NB4 (cell line): ENCODE results near the gene TMBIM6.

Source experiments
- DNase-seq: peaks from one replicate; pipeline ENCODE4 v3.0.0; 2010; ENCODE audit warnings: low read depth
- H3K4me3 ChIP-seq: one replicate; pipeline ENCODE4 v1.5.1; 2011; ENCODE audit warnings: mild to moderate bottlenecking, low read depth, low read length, moderate library complexity
- CTCF ChIP-seq: IDR thresholded peaks from one replicate; pipeline ENCODE4 v1.5.1; 2012; ENCODE audit warnings: low read depth, low read length
- MYC ChIP-seq: IDR thresholded peaks from 2 replicates; pipeline ENCODE4 v1.6.1; 2011; ENCODE audit warnings: low read depth, low read length
- POLR2A ChIP-seq: IDR thresholded peaks from 2 replicates; pipeline ENCODE4 v1.6.1; 2011; ENCODE audit warnings: mild to moderate bottlenecking; ENCODE audit not compliant: insufficient read length; ENCODE audit errors: extremely low read depth
- TF ChIP-seq, protein P1 (sequence below): IDR thresholded peaks from 2 replicates; pipeline ENCODE4 v1.6.1; 2011; ENCODE audit warnings: low read depth, low read length

TMBIM6 gene

DNA sequence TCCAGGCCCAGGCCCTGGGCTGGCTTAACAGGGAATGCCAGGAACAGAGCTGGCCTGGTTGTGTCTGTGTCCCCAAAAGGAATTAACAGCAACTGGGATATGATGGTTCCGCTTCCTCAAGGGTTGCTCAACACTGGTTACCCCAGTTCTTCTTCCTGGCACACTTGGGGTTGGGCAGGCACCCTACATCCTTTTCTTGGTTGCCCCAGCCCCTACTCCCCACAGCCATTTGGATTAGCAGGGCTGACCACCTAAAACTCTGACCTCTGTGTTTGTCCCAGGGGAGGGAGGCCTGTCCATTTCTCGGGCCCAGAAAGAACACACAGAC is 56.1 kb downstream of the TMBIM6 start:
- TF ChIP-seq, protein P1, sequence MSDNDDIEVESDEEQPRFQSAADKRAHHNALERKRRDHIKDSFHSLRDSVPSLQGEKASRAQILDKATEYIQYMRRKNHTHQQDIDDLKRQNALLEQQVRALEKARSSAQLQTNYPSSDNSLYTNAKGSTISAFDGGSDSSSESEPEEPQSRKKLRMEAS, result no peak
- TF ChIP-seq CTCF (no peak), POLR2A (no peak), MYC (no peak)
- DNase-seq, result no peak
- no peak overlapping the region for H3K4me3 ChIP-seq

DNA sequence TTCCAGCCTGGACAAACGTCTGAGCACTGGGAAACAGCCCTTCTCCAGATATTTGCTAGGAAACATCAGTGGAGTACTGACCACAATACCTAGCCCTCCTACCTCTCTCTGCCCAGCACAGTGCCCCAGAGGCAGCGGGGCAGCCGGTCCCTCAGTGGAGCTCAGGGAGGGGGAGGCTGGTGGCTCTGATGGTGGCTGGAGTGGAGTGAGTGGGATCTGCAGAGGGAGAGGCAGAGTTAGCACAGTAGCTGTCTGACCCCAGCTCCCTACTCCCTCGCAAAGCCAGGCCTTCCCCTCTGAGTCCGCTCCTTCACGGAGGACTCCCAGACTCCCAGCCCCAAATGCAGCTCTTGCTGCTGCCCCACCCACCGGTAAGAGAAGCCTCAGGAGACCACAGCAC is 56.9 kb downstream of the TMBIM6 start:
- no peak for DNase-seq
- H3K4me3 ChIP-seq, result no peak overlapping the region
- TF ChIP-seq, protein P1, result no peak
- no peak for TF ChIP-seq MYC
- no peak for TF ChIP-seq CTCF
- TF ChIP-seq POLR2A, result no peak

DNA sequence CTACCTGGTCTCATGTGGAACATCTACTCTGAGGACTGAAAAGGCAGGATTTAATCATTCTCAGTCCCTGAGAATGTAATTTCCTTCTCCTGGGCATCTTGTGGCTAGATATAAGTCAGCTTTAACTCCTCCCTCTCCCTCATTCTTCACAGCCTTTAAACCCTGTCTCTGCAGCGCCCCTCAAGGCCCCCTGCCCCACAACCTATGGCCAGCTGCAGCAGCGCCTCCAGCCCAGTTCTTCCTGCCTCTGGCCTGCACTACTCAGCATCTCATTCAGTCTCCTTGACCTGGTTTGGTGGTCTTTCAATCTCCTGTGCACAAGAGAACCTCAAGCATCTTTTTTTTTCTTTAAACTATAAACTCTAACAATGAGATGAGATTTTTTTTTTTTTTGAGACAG is 57.6 kb downstream of the TMBIM6 start:
- no peak for TF ChIP-seq POLR2A
- TF ChIP-seq, protein P1, result no peak
- no peak overlapping the region for H3K4me3 ChIP-seq
- DNase-seq, result no peak

- TF ChIP-seq CTCF (no peak), POLR2A (no peak), MYC (no peak)
- TF ChIP-seq, protein P1, result no peak
- no peak overlapping the region for H3K4me3 ChIP-seq
- DNase-seq, result no peak
Measured at GRCh38 chr12:49800421-49801140, 59.2 kb downstream of the TMBIM6 start.

- no peak for TF ChIP-seq MYC
- no peak for TF ChIP-seq CTCF
- no peak for TF ChIP-seq POLR2A
- TF ChIP-seq, protein P1, result no peak
- H3K4me3 ChIP-seq, result no peak overlapping the region
- no peak for DNase-seq
Measured at GRCh38 chr12:49801141-49802063, 60.0 kb downstream of the TMBIM6 start.
